HUES6 (cell line): ENCODE results near the gene MTCL1.

Experiments
- H3K27ac ChIP-seq: 2 replicates; pipeline ENCODE4 v1.7.0; 2013; ENCODE audit warnings: low read depth, mild to moderate bottlenecking, low read length, inconsistent platforms
- H3K27me3 ChIP-seq: 2 replicates; pipeline ENCODE4 v1.6.1; 2013; ENCODE audit warnings: low read length; ENCODE audit not compliant: control insufficient read depth, insufficient read depth
- H3K36me3 ChIP-seq: 2 replicates; pipeline ENCODE4 v1.6.1; 2013; ENCODE audit warnings: low read length; ENCODE audit not compliant: control insufficient read depth, insufficient read depth
- H3K4me1 ChIP-seq: 2 replicates; pipeline ENCODE4 v1.6.1; 2013; ENCODE audit warnings: low read length; ENCODE audit not compliant: control insufficient read depth, insufficient read depth
- H3K4me3 ChIP-seq: 2 replicates; pipeline ENCODE4 v1.5.1; 2013; ENCODE audit warnings: low read depth, low read length
- H3K9ac ChIP-seq: one replicate; pipeline ENCODE4 v1.6.1; 2013; ENCODE audit warnings: mild to moderate bottlenecking, low read length
- H3K9me3 ChIP-seq: 2 replicates; pipeline ENCODE4 v1.6.1; 2013; ENCODE audit warnings: low read depth, low read length; ENCODE audit not compliant: control insufficient read depth, insufficient read depth

Gene MTCL1

GRCh38 chr18:8717011-8717770, 11.8 kb downstream of the MTCL1 start:
- H3K4me1 ChIP-seq: peaks cover 52% of the 10 kb centered on the region
- H3K36me3 ChIP-seq: peaks cover 39% of the 10 kb centered on the region
- no peaks in the 10 kb centered on the region; the same call in 1 of the 2 replicates for H3K9me3 ChIP-seq
- no peak overlapping the region for H3K9ac ChIP-seq
- H3K27ac ChIP-seq: no peak overlapping the region
- H3K27me3 ChIP-seq: no peaks in the 10 kb centered on the region
- H3K4me3 ChIP-seq: no peak overlapping the region

GRCh38 chr18:8718401-8718913, 13.1 kb downstream of the MTCL1 start:
- H3K27ac ChIP-seq: no peak overlapping the region
- peaks cover 39% of the 10 kb centered on the region for H3K36me3 ChIP-seq
- no peaks in the 10 kb centered on the region for H3K27me3 ChIP-seq
- no peaks in the 10 kb centered on the region for H3K9me3 ChIP-seq
- H3K4me1 ChIP-seq: peaks cover 54% of the 10 kb centered on the region
- no peak overlapping the region for H3K4me3 ChIP-seq
- no peak overlapping the region for H3K9ac ChIP-seq

- Histone ChIP-seq H3K27me3 (no peaks in the 10 kb centered on the region), H3K9ac (no peak overlapping the region), H3K27ac (no peak overlapping the region), H3K36me3 (peaks cover 40% of the 10 kb centered on the region), H3K4me1 (peaks cover 56% of the 10 kb centered on the region), H3K9me3 (no peaks in the 10 kb centered on the region), H3K4me3 (no peak overlapping the region)
Measured at GRCh38 chr18:8719192-8719591, 13.8 kb downstream of the MTCL1 start.

- Histone ChIP-seq H3K9me3 (no peaks in the 10 kb centered on the region), H3K27ac (no peak overlapping the region), H3K4me1 (peaks cover 65% of the 10 kb centered on the region), H3K27me3 (no peaks in the 10 kb centered on the region), H3K36me3 (peaks cover 35% of the 10 kb centered on the region), H3K4me3 (no peak overlapping the region), H3K9ac (no peak overlapping the region)
Measured at GRCh38 chr18:8720141-8720540, 14.8 kb downstream of the MTCL1 start.

- no peaks in the 10 kb centered on the region for H3K27me3 ChIP-seq
- no peaks in the 10 kb centered on the region for H3K9me3 ChIP-seq
- H3K4me1 ChIP-seq: peaks cover 58% of the 10 kb centered on the region
- no peak overlapping the region for H3K9ac ChIP-seq
- peaks cover 36% of the 10 kb centered on the region for H3K36me3 ChIP-seq
- no peak overlapping the region for H3K4me3 ChIP-seq
- H3K27ac ChIP-seq: no peak overlapping the region
Measured at GRCh38 chr18:8721094-8721669, 15.8 kb downstream of the MTCL1 start.

GRCh38 chr18:8721716-8722115, 16.4 kb downstream of the MTCL1 start:
- H3K9me3 ChIP-seq: no peaks in the 10 kb centered on the region
- no peak overlapping the region for H3K4me3 ChIP-seq
- H3K9ac ChIP-seq: no peak overlapping the region
- no peak overlapping the region for H3K27ac ChIP-seq
- H3K4me1 ChIP-seq: peaks cover 53% of the 10 kb centered on the region
- H3K36me3 ChIP-seq: peaks cover 41% of the 10 kb centered on the region
- H3K27me3 ChIP-seq: no peaks in the 10 kb centered on the region

- H3K9ac ChIP-seq: no peak overlapping the region
- peaks cover 44% of the 10 kb centered on the region for H3K36me3 ChIP-seq
- peaks cover 38% of the 10 kb centered on the region for H3K4me1 ChIP-seq
- no peaks in the 10 kb centered on the region for H3K27me3 ChIP-seq
- H3K27ac ChIP-seq: peak overlapping the region; percentile 48; the same call in 1 of the 2 replicates
- no peaks in the 10 kb centered on the region for H3K9me3 ChIP-seq
- no peak overlapping the region for H3K4me3 ChIP-seq
Measured at GRCh38 chr18:8722946-8723820, 17.8 kb downstream of the MTCL1 start.

- Histone ChIP-seq H3K4me3 (no peak overlapping the region), H3K36me3 (peaks cover 36% of the 10 kb centered on the region), H3K9ac (no peak overlapping the region), H3K9me3 (no peaks in the 10 kb centered on the region), H3K4me1 (peaks cover 30% of the 10 kb centered on the region), H3K27ac (peak overlapping the region; percentile 48), H3K27me3 (no peaks in the 10 kb centered on the region)
Measured at GRCh38 chr18:8724452-8724851, 19.1 kb downstream of the MTCL1 start.

- H3K27ac ChIP-seq: no peak overlapping the region
- no peaks in the 10 kb centered on the region for H3K9me3 ChIP-seq
- no peak overlapping the region for H3K9ac ChIP-seq
- no peak overlapping the region for H3K4me3 ChIP-seq
- H3K4me1 ChIP-seq: peaks cover 24% of the 10 kb centered on the region
- H3K36me3 ChIP-seq: peaks cover 29% of the 10 kb centered on the region
- no peaks in the 10 kb centered on the region for H3K27me3 ChIP-seq
Measured at GRCh38 chr18:8726281-8726680, 20.9 kb downstream of the MTCL1 start.

- Histone ChIP-seq H3K27ac (no peak overlapping the region), H3K27me3 (no peaks in the 10 kb centered on the region), H3K36me3 (peaks cover 21% of the 10 kb centered on the region), H3K9ac (no peak overlapping the region), H3K9me3 (no peaks in the 10 kb centered on the region), H3K4me1 (peaks cover 17% of the 10 kb centered on the region), H3K4me3 (no peak overlapping the region)
Measured at GRCh38 chr18:8726963-8727705, 21.8 kb downstream of the MTCL1 start.
